H1 (cell line): Measurements from ENCODE around the gene SCAP.

ENCODE experiments used
- BRCA1 ChIP-seq: IDR thresholded peaks from 2 replicates; pipeline ENCODE4 v1.6.1; 2012; ENCODE audit warnings: low read depth, low read length, improper control_type of control experiment
- CBX8 ChIP-seq: fragments of 300-800, 300-1000 bp; sonication (generic); IDR thresholded peaks from 2 replicates; pipeline ENCODE4 v1.7.1; 2016; ENCODE audit warnings: low read depth, low read length, borderline replicate concordance
- CTCF ChIP-seq, 3 experiments: IDR thresholded peaks; 1 replicate in 2 of 3; 2 replicates in 1 of 3; pipeline versions ENCODE4 v1.5.1 to v1.6.1; 2011; ENCODE audit warnings: low read length in 3 of 3, mild to moderate bottlenecking in 3 of 3, inconsistent platforms in 2 of 3, low read depth in 1 of 3, moderate library complexity in 1 of 3; ENCODE audit not compliant: insufficient read depth in 1 of 3; ENCODE audit errors: control extremely low read depth in 1 of 3
- GABPA ChIP-seq: IDR thresholded peaks from 2 replicates; pipeline ENCODE4 v1.6.1; 2011; ENCODE audit warnings: mild to moderate bottlenecking, low read length, moderate library complexity, borderline replicate concordance; ENCODE audit not compliant: insufficient read depth
- HDAC6 ChIP-seq: IDR thresholded peaks from one replicate; pipeline ENCODE4 v1.7.1; 2012; ENCODE audit warnings: low read depth, mild to moderate bottlenecking, inconsistent platforms, low read length, moderate library complexity
- NRF1 ChIP-seq: IDR thresholded peaks from 2 replicates; pipeline ENCODE4 v1.6.1; 2011; ENCODE audit warnings: mild to moderate bottlenecking, low read depth, low read length, improper control_type of control experiment
- SUZ12 ChIP-seq: fragments of 200-600 bp; sonication (generic); IDR thresholded peaks from 2 replicates; pipeline ENCODE4 v1.6.1; 2012; ENCODE audit warnings: mild to moderate bottlenecking, inconsistent platforms, low read length, moderate library complexity, mixed read lengths
- ZNF274 ChIP-seq: IDR thresholded peaks from 2 replicates; pipeline ENCODE4 v1.7.0; 2012; ENCODE audit warnings: low read length, borderline replicate concordance; ENCODE audit errors: extremely low read depth
- TF ChIP-seq, protein P1 (sequence below): IDR thresholded peaks from 2 replicates; pipeline ENCODE4 v1.6.1; 2012; ENCODE audit warnings: inconsistent platforms

DNA sequence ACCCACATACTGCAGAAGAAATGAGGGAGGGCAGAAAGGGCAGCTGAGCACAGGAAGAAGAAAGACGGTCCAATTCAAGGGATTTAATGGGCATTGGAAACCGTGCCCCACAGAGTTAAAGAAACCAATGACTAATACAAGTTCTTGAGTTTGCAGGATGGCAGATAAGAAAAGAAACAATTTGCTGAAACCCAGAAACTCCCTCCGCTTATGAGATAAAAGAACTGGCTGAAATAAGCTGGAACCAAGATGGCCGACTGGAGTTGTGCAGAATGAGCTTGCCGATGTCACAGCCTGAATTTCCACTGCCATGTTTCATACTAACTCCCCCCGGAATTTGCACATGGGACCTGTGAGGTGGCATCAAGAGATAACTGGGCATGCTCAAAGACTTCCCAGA lies 47.1 kb downstream of the SCAP start:
- TF ChIP-seq NRF1 (no peak), CTCF (IDR thresholded peaks at IDR 0.05; ENCODE audit: control extremely low read depth in 1 of 3, insufficient read depth in 1 of 3, low read depth in 1 of 3, low read length in 3 of 3) (no peak), ZNF274 (no peak), BRCA1 (no peak), CBX8 (no peak), SUZ12 (no peak), HDAC6 (no peak), GABPA (no peak)
- TF ChIP-seq, protein P1, sequence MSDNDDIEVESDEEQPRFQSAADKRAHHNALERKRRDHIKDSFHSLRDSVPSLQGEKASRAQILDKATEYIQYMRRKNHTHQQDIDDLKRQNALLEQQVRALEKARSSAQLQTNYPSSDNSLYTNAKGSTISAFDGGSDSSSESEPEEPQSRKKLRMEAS = no peak
